GM23338 (cell line): ENCODE results near the gene BRF1.

Source experiments
- CREB1 ChIP-seq: fragments of 250-450 bp; sonication (Bioruptor Pico); IDR thresholded peaks from 2 replicates; pipeline ENCODE4 v1.5.0; 2020; ENCODE audit warnings: low read depth, mild to moderate bottlenecking, moderate library complexity
- EZH2 ChIP-seq: fragments of 200-600 bp; sonication (generic); IDR thresholded peaks from one replicate; pipeline ENCODE4 v1.8.0; 2017; ENCODE audit warnings: antibody characterized with exemption, mild to moderate bottlenecking, low read depth; ENCODE audit not compliant: unreplicated experiment
- EZH2phosphoT487 ChIP-seq: fragments of 200-600 bp; sonication (generic); IDR thresholded peaks from one replicate; pipeline ENCODE4 v1.8.1; 2018; ENCODE audit warnings: antibody characterized with exemption; ENCODE audit not compliant: unreplicated experiment
- JUNB ChIP-seq: IDR thresholded peaks from one replicate; pipeline ENCODE4 v1.6.1; 2016; ENCODE audit warnings: antibody characterized with exemption; ENCODE audit not compliant: unreplicated experiment
- POLR2AphosphoS5 ChIP-seq: IDR thresholded peaks from 2 replicates; pipeline ENCODE4 v1.6.1; 2016; ENCODE audit warnings: antibody characterized with exemption, low read depth
- STAT1 ChIP-seq: IDR thresholded peaks from one replicate; pipeline ENCODE4 v1.6.1; 2016; ENCODE audit warnings: antibody characterized with exemption; ENCODE audit not compliant: unreplicated experiment
- ZNF114 ChIP-seq: fragments of 250-450 bp; sonication (Bioruptor Pico); IDR thresholded peaks from 2 replicates; pipeline ENCODE4 v1.5.0; 2020; ENCODE audit warnings: mild to moderate bottlenecking, moderate library complexity
- ZNF331 ChIP-seq: fragments of 250-450 bp; sonication (Bioruptor Pico); IDR thresholded peaks from 2 replicates; pipeline ENCODE4 v1.5.0; 2020; ENCODE audit warnings: low read depth, mild to moderate bottlenecking, moderate library complexity
- TF ChIP-seq, protein P1 (sequence below): IDR thresholded peaks from one replicate; pipeline ENCODE4 v1.6.1; 2018; ENCODE audit warnings: antibody characterized with exemption; ENCODE audit not compliant: unreplicated experiment
- TF ChIP-seq, protein P2 (sequence below), 2 experiments: fragments of 200-600 bp in 1 of 2; sonication (generic) in 1 of 2; conservative IDR thresholded peaks; 2 replicates each; pipeline versions ENCODE4 v1.5.1 to v1.6.1; 2016 to 2017; ENCODE audit warnings: antibody characterized with exemption in 2 of 2, low read depth in 2 of 2, mild to moderate bottlenecking in 2 of 2, moderate library complexity in 1 of 2

DNA sequence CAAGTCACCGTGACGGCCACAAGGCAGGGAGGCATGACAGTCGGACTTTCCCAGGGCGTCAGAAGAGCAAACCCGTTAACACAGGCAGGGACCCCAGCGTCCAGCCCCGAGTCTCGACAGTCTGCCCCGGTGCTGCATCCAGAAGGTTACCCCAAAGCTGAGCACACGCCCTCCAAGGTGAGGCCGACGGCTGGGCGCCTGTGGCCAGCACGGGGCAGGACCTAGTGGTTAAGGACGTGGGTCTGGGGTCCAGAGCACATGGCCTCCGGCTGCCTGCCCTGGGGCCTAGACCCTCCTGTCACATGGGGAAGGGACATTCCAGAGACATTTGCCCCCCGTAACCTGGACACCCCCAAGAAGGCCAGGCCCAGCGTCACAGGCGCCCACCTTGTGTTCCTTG is 82.2 kb downstream of the BRF1 start:
- no peak for TF ChIP-seq POLR2AphosphoS5
- no peak for TF ChIP-seq EZH2
- TF ChIP-seq CREB1 (CRISPR knock-in tag) = no peak
- TF ChIP-seq, protein P1, sequence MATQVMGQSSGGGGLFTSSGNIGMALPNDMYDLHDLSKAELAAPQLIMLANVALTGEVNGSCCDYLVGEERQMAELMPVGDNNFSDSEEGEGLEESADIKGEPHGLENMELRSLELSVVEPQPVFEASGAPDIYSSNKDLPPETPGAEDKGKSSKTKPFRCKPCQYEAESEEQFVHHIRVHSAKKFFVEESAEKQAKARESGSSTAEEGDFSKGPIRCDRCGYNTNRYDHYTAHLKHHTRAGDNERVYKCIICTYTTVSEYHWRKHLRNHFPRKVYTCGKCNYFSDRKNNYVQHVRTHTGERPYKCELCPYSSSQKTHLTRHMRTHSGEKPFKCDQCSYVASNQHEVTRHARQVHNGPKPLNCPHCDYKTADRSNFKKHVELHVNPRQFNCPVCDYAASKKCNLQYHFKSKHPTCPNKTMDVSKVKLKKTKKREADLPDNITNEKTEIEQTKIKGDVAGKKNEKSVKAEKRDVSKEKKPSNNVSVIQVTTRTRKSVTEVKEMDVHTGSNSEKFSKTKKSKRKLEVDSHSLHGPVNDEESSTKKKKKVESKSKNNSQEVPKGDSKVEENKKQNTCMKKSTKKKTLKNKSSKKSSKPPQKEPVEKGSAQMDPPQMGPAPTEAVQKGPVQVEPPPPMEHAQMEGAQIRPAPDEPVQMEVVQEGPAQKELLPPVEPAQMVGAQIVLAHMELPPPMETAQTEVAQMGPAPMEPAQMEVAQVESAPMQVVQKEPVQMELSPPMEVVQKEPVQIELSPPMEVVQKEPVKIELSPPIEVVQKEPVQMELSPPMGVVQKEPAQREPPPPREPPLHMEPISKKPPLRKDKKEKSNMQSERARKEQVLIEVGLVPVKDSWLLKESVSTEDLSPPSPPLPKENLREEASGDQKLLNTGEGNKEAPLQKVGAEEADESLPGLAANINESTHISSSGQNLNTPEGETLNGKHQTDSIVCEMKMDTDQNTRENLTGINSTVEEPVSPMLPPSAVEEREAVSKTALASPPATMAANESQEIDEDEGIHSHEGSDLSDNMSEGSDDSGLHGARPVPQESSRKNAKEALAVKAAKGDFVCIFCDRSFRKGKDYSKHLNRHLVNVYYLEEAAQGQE = no peak
- TF ChIP-seq, protein P2, sequence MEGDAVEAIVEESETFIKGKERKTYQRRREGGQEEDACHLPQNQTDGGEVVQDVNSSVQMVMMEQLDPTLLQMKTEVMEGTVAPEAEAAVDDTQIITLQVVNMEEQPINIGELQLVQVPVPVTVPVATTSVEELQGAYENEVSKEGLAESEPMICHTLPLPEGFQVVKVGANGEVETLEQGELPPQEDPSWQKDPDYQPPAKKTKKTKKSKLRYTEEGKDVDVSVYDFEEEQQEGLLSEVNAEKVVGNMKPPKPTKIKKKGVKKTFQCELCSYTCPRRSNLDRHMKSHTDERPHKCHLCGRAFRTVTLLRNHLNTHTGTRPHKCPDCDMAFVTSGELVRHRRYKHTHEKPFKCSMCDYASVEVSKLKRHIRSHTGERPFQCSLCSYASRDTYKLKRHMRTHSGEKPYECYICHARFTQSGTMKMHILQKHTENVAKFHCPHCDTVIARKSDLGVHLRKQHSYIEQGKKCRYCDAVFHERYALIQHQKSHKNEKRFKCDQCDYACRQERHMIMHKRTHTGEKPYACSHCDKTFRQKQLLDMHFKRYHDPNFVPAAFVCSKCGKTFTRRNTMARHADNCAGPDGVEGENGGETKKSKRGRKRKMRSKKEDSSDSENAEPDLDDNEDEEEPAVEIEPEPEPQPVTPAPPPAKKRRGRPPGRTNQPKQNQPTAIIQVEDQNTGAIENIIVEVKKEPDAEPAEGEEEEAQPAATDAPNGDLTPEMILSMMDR (conservative IDR thresholded peaks at IDR 0.05; ENCODE audit: low read depth in 2 of 2) = no peak
- no peak for TF ChIP-seq EZH2phosphoT487
- TF ChIP-seq ZNF114 = no peak
- TF ChIP-seq STAT1 = no peak
- no peak for TF ChIP-seq ZNF331
- TF ChIP-seq JUNB = no peak
